Activated T-cell treated with anti-CD3 and anti-CD28 coated beads for 24 hours (primary cell): ENCODE results near the gene MUC3A.
A peak's percentile ranks its signal among the peaks of the same experiment; 100 is the strongest.

Experiments
- DNase-seq: peaks from one replicate; pipeline ENCODE4 v3.0.0-alpha.2; 2020; ENCODE audit warnings: low read depth

MUC3A gene

DNA sequence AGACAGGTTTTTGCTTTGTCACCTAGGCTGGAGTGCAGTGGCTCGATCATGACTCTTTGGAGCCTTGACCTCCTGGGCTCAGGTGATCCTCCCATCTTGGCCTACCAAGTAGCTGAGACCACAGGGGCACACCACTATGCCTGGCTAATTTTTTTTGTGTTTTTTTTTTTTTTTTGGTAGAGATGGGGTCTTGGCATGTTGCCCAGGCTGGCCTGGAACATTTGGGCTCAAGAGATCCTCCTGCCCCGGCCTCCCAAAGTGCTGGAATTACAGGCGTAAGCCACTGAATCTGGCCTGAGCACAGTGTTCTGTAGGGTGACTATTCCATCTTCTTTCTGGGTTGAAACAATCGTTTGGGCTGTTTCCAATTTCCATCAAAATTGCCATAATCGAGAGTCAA lies 1.5 kb upstream of the MUC3A start:
- DNase-seq = no peak

DNA sequence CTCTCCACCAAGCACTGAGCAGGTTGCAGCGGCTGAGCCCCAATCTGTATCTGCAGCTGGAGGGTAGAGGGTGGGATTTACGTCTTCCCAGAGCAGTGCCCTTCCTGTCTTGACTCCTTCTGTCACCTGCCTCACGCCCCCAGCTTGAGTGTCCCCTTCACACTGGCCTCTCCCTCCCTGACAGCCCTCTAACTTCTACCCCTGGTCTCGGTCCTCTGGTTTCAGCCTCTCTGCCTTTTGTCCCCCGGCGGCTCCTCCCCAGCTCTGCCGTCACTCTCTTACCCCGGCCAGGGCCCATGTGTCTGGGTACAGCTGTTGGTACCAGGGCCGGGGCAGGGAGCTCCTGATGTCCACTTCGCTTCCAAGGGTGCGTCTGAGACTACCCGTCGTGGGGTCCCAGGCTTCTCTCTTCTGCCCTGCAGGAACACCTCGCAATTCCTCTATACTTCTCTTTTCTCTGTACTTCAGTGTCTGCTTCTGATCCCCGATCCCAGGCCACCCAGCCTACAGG lies 654 bp downstream of the MUC3A start:
- DNase-seq = no peak

DNA sequence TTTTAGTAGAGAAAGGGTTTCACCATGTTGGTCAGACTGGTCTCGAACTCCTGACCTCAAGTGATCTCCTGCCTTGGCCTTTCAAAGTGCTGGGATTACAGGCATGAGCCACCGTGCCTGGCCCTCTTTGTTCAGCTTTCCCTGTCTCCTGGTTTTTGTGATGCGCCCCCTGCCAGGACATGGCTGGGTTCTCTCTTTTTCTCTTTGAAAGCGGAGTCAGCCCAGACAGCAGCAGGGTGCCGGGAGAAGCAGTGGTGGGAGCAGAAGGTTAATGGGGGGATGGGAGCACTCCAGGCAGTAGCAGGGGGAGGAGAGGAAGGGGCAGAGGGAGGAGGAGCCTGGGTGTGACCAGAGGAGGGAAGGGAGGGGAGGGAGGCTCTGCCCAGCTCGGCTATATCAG lies 1.8 kb downstream of the MUC3A start:
- DNase-seq = no peak

DNA sequence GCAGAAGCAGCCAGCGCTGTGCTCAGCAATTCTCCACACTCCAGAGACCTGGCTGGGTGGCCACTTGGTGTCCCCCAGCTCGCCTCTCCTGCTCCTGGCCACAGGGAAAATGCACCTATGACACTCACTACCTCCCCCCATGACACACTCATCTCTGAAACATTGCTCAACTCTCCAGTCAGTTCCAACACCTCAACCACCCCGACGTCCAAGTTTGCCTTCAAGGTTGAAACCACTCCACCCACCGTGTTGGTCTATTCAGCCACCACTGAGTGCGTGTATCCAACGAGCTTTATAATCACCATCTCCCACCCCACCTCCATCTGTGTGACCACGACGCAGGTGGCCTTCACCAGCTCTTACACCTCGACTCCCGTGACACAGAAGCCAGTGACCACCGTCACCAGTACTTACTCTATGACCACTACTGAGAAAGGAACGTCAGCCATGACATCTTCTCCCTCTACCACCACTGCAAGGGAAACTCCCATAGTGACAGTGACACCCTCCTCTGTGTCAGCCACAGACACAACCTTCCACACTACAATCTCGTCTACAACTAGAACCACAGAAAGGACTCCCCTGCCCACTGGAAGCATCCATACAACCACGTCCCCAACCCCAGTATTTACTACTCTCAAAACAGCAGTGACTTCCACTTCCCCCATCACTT lies 2.7 kb downstream of the MUC3A start:
- DNase-seq = no peak

DNA sequence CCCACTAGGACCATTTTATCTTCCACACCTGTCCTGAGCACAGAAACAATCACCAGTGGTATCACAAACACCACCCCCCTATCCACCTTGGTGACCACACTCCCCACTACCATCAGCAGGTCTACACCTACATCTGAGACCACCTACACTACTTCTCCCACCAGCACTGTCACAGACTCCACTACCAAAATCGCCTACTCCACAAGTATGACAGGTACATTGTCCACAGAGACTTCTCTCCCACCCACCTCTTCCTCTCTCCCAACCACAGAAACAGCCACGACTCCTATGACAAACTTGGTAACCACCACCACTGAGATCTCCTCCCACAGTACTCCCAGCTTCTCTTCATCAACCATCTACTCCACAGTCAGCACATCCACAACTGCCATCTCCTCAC lies 3.3 kb downstream of the MUC3A start:
- no peak for DNase-seq

DNA sequence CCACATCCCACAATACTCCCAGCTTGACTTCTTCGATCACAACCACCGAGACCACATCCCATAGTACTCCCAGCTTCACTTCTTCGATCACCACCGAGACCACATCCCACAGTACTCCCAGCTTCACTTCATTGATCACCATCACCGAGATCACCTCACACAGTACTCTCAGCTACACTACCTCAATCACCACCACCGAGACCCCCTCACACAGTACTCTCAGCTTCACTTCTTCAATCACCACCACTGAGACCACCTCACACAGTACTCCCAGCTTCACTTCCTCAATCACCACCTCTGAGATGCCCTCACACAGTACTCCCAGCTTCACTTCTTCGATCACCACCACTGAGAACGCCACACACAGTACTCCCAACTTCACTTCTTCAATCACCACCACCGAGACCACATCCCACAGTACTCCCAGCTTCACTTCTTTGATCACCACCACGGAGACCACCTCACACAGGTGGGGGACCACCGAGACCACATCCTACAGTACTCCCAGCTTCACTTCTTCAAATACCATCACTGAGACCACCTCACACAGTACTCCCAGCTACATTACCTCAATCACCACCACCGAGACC lies 8.6 kb downstream of the MUC3A start:
- DNase-seq = no peak

DNA sequence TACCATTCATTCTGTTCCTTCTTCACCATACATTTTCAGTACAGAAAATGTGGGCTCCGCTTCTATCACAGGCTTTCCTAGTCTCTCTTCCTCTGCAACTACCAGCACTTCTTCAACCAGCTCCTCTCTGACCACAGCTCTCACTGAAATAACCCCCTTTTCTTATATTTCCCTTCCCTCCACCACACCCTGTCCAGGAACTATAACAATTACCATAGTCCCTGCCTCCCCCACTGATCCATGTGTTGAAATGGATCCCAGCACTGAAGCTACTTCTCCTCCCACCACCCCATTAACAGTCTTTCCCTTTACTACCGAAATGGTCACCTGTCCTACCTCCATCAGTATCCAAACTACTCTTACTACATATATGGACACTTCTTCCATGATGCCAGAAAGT lies 10.6 kb downstream of the MUC3A start:
- no peak for DNase-seq

DNA sequence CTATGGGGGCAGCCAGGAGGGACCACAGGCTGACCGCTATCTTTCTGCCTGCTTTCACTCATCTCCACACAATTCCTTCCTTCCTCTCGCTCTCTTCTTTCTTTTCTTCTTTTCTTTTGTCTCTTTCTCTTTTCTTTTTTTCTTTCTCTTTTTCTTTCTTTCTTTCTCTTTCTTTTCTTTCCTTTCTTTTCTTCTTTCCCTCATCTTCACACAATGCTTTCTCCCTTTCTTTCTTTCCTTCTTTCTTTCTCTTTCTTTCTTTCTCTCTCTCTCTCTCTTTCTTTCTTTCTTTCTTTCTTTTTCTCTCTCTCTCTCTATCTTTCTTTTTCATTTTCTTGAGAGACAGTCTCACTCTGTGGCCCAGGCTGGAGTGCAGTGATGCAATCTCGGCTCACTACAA lies 13.2 kb downstream of the MUC3A start:
- no peak for DNase-seq

DNA sequence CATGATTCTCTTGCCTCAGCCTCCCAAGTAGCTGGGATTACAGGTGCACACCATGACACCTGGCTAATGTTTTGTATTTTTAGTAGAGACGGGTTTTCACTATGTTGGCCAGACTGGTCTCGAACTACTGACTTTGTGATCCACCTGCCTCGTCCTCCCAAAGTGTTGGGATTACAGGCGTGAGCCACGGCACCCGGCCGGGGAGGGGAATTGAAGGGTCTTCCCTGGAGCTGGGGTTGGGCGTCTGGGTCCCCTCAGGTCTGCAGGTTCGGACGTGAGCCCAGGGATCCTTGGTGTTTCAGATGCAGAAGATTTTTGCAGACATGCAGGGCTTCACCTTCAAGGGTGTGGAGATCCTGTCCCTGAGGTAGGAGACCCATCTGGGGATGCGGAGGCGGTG lies 14.1 kb downstream of the MUC3A start:
- no peak for DNase-seq

DNA sequence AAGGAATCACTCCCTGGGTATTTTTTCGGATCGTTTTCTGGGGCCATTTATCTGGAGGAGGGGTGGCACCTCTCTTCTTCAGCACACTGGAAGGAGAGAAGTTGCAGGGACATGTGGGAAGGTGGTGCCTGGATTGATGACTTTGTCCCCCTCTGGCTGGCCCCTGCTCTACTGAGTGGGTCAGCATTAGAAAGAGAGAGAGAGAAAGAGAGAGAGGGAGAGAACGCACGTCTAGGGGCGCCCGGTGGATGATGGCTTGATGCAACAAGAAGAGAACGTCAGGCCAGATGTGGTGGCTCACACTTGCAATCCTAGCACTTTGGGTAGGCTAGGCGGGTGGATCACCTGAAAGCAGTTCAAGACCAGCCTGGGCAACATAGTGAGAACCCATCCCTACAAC lies 14.5 kb downstream of the MUC3A start:
- no peak for DNase-seq

DNA sequence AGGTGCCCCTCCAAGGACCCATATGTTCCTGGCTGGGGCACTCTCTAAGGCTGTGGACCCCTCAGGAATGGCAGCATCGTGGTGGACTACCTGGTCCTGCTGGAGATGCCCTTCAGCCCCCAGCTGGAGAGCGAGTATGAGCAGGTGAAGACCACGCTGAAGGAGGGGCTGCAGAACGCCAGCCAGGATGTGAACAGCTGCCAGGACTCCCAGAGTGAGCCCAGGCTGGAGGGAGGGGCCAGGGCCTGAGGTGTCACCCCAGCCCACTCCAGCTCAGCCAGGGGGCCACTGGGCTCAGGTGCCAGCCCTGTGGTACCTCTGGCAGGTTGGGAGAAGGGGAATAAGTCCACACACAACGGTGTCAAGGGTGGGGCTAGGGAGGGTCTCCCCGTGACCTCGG lies 15.3 kb downstream of the MUC3A start:
- no peak for DNase-seq

DNA sequence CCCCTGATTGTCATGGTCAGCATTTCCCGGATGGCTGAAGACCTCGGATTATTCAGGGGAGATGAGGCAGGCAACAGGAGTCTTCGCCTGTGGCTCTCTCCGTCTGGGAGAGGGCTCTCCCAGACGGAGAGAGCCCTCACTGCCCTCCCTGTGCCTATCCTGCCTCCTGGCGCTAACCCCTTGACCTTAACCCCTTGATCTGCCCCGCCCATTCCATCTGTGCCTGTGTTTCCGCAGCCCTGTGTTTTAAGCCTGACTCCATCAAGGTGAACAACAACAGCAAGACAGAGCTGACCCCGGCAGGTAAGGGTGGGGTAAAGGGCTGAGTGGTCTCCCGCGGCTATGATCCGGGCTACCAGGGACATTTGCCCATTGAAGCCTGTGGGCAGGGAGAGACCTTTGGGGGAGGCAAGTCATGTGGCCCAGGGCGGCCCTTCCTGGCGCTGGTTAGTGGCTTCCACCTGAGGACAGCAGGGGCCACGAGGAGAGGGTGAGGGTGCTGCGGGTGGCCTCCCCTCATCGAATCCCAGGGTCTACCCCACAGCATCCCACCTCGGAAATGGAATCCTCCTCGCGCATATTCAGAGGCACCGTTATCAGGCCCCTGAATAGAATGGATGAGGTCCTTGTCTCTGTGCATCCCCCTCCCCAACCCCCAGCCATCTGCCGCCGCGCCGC lies 15.8 kb downstream of the MUC3A start:
- no peak for DNase-seq

DNA sequence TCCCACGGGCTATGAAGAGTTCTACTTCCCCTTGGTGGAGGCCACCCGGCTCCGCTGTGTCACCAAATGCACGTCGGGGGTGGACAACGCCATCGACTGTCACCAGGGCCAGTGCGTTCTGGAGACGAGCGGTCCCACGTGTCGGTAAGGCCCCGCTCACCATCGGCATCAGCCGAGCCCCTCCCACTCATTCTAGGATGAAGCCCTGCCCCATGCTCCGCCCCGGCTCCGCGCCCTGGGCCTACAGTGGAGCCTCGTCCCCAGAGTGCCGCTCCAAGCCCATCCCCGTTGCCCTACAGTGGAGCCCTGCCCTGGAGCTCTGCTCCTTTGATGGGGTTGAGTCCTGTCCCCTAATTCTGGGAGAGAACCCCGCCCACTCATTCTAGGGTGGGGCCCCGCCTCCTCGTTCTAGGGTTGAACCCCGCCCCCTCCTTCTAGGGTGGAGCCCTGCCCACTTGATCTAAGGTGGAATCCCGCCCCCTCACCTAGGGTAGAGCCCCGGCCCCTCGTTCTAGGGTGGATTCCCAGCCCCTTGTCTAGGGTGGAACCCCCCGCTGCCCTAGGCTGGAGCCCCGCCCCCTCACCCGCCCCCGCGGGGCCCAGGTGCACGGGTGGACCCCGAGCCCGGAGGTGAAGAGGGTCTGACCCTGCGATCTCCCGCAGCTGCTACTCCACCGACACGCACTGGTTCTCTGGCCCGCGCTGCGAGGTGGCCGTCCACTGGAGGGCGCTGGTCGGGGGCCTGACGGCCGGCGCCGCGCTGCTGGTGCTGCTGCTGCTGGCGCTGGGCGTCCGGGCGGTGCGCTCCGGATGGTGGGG lies 16.6 kb downstream of the MUC3A start:
- peak; percentile 60 for DNase-seq

DNA sequence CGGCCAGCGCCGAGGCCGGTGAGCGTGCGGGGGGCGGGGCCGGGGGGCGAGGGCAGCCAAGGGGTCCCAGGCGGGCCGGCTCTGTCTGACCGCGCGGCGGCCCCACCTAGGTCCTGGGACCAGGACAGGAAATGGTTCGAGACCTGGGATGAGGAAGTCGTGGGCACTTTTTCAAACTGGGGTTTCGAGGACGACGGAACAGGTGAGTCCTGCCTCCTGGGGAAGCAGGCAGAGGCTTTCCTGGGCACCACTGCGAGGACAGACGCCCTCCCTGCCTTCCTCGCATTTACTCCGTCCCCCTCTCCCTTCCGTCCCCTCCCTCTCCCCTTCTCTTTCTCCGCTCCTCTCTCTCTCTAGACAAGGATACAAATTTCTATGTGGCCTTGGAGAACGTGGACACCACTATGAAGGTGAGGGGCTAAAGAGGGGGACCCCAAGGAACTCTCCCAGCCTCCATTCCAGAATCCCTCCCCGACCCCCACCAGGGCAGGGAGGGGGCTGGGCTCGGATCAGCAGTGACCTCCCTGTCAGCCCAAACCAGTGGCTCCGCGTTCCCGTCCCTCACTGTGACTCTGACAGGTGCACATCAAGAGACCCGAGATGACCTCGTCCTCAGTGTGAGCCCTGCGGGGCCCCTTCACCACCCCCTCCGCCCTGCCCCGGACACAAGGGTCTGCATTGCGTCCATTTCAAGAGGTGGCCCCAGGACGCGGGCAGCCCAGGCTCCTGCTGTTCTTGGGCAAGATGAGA lies 17.4 kb downstream of the MUC3A start:
- DNase-seq = no peak

DNA sequence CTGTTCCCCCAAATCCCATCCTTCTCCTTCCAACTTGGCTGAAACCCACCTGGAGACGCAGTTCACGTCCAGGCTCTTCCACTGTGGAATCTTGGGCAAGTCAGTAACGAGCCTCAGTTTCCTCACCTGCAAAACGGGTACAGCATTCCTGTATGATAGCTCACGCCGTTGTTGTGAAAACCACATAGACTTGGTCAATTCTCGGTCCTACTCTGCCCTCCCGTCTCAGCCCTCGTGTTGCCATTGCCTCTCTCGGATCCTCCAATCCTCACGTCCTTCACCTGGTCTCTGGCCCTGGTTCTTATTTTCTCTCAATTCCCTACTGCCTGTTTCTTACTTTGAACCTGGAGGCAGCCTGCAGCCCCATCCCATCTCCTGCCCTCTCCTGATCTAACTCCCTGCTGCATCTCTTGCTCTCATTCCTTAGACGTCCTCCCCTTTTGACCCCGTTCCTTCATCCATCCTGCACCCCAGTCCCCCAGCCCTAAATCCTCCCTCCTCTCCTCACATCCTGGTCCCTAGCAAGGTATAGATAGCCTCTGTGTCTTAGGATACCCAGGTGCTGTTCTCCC lies 18.0 kb downstream of the MUC3A start:
- DNase-seq = no peak

DNA sequence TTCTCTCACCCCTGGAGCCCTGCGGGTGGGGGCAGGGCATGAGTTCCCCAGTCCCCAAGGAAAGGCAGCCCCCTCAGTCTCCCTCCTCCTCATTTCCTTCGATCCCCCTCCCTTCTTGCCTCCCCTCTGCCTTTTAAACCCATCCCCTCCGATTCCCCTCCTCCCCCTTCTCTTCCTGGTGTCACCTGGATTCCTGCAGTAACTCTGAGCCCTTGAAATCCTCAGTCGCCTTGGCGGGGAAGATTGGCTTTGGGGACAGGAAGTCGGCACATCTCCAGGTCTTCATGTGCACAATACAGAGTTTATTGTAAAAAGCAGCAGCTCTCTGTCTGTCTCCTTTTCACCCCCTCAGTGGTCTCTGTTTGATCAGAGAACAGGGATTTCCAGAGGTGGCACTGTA lies 18.7 kb downstream of the MUC3A start:
- no peak for DNase-seq

DNA sequence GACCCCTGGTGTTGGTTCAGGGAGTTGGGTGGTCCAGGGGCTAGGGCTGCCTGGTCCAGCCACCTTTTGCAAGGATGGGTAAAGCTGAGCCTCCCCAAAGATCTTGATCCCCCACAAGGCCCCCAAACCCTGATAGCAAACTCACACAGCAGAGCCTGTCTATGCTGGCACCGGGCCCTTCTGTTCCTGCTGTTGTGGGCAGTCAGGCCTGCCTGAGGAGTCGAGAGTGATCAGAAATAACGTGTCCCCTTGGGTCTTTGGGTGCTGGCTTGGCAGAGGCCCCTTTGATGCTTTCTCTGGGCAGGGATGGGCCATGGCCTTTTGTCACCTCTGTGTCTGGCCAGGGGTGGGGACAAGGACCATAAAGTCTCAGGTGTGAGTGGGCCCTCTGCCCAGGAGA lies 19.3 kb downstream of the MUC3A start:
- no peak for DNase-seq

DNA sequence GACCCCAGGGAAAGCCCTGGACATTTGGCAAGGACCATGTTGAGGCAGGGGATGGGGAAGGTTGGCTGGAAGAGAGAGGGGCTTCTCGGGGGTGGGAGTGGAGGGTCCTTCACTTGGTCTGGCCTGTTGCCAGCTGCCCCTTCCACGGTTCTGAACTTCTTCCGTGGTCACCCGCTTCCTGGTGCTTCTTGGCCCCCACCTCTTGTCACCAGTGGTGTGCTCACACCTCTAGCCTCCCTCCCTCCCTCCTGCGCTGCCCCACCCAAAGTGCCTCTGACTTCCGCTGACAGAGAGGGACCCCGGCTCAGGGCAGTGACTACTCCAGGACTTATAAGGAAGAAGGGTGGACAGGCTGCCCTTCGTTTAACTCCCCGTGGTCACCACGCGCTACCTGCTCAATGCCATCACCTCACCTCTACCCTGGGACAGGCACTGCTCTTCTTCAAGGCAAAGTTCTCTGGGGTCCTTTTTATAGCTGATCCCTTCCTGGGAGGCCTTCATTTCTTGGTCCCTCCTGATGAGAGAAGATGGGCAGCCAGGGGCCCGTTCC lies 19.8 kb downstream of the MUC3A start, which contains the start of gene MUC12:
Gene MUC12 (plus strand): TSS at position 500 of the 550 bp plus-strand sequence. CDS start 58 bp downstream, outside the sequence.
- DNase-seq = no peak

DNA sequence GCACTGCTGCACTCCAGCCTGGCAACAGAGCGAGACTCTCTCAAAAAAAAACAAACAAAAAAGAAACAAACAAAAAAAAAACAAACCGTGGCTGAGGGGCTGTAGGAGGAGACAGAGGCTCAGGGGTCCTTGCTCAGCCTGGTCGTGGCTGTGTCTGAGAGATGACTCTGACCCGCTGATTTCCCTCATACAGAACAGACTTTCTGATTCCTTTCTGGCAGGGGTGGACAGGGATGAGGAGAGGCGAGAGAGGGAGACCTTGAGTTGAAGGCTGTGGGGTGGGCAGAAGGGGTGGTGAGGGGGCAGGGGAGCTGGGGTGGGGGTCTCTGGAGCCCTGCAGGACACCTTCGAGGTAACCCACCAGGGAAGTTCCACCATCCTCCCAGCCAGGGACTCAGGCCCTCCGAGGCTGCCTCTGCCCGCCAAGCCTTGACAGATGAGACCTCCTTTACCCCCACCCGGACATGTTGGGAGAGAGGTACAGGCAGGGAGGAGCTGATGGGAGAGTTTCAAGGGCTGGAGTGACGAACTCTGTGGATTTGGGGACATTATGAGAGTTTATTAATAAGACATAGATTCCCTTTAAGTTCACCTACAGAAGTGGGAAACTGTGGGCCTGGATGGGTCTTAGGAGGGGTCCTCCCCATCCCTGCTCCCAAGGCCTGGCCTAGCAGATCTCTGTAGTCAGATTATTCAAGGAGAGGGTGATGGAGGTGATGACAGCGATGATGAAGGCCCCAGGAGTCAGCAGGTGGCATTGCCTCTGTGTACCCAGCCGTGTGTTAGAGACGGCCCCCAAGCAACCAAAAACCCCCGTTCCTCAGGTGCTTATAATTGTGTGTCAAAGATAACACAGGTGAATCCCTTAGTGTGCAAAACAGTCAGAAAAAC lies 22.0 kb downstream of the MUC3A start:
- DNase-seq = no peak

DNA sequence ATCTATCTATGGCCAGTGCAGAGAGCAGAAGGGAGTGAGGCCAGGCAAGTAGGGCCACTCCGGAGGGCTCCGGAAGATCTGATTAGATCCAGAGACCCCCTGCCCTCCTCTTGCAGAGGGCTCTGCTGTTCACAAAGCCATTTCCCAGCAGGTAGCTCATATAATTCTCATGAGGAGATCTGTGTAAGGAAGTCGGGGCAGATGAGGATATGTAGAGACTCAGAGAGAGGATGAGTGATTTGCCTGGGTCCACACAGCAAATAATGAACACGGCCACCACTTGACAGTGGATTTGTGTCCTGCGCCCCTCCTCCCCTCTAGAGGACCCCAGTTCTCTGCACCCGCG lies 22.6 kb downstream of the MUC3A start:
- DNase-seq = no peak
